Esophagus squamous epithelium (tissue), 4 donors: ENCODE measurements around the gene ABCA1.

ENCODE experiments used
- CTCF ChIP-seq, 6 experiments: fragments of 450-650 bp in 4 of 6; fragments of 200-600 bp in 2 of 6; sonication (generic) in 2 of 6; IDR thresholded peaks; one replicate each; pipeline ENCODE4 v1.5.1; 2016 to 2019; ENCODE audit warnings: antibody characterized with exemption in 6 of 6, mild to moderate bottlenecking in 4 of 6, moderate library complexity in 4 of 6
- POLR2A ChIP-seq, 4 donors: fragments of 450-650 bp; IDR thresholded peaks; one replicate each; pipeline ENCODE4 v1.6.1; 2017; ENCODE audit warnings: antibody characterized with exemption in 4 of 4, mild to moderate bottlenecking in 4 of 4, moderate library complexity in 3 of 4

GRCh38 chr9:104875897-104876296, 52.1 kb downstream of the ABCA1 start:
- no peak for TF ChIP-seq CTCF (IDR thresholded peaks at IDR 0.05)
- TF ChIP-seq POLR2A (IDR thresholded peaks at IDR 0.05), result no peak
